HepG2 (cell line): ENCODE measurements around the gene NSUN5. TPM values are rescaled to one million over a fixed set of nuclear protein-coding genes. Genes with fewer than 3 reads are reported as not detected.
A peak's percentile ranks its signal among the peaks of the same experiment; 100 is the strongest.

Experiments used
- ARID2 ChIP-seq: sonication (generic); formaldehyde crosslinking; IDR thresholded peaks from 2 replicates; pipeline ENCODE4 v1.8.1; 2022; ENCODE audit warnings: mild to moderate bottlenecking, missing genetic modification reagents, borderline replicate concordance
- ERF ChIP-seq: IDR thresholded peaks from 2 replicates; pipeline ENCODE4 v1.6.1; 2018; ENCODE audit warnings: missing biosample characterization, missing genetic modification reagents
- FOXK1 ChIP-seq: sonication (generic); formaldehyde crosslinking; IDR thresholded peaks from 2 replicates; pipeline ENCODE4 v1.4.0; 2020; ENCODE audit warnings: low read depth, missing genetic modification reagents, borderline replicate concordance
- FOXP1 ChIP-seq, 2 experiments: fragments of 450-650 bp in 1 of 2; IDR thresholded peaks; 2 replicates each; pipeline ENCODE4 v1.6.1; 2017 to 2018; ENCODE audit warnings: antibody characterized with exemption in 1 of 2
- HES4 ChIP-seq: sonication (generic); formaldehyde crosslinking; IDR thresholded peaks from 2 replicates; pipeline ENCODE4 v1.9.0; 2021; ENCODE audit warnings: mild to moderate bottlenecking, missing genetic modification reagents, borderline replicate concordance
- HMG20A ChIP-seq: IDR thresholded peaks from 2 replicates; pipeline ENCODE4 v1.6.1; 2016; ENCODE audit warnings: borderline replicate concordance
- KLF12 ChIP-seq: sonication (generic); formaldehyde crosslinking; IDR thresholded peaks from 2 replicates; pipeline ENCODE4 v1.4.0; 2020; ENCODE audit warnings: missing genetic modification reagents, borderline replicate concordance
- KMT2B ChIP-seq: IDR thresholded peaks from 2 replicates; pipeline ENCODE4 v1.6.1; 2016; ENCODE audit warnings: missing genetic modification reagents, missing compliant biosample characterization
- MEIS1 ChIP-seq: sonication (generic); formaldehyde crosslinking; IDR thresholded peaks from 2 replicates; pipeline ENCODE4 v1.9.0; 2021; ENCODE audit warnings: mild to moderate bottlenecking, missing genetic modification reagents, moderate library complexity, borderline replicate concordance
- PLRG1 ChIP-seq: fragments of 450-650 bp; conservative IDR thresholded peaks from 2 replicates; pipeline ENCODE4 v1.6.1; 2016
- RBFOX2 ChIP-seq: fragments of 200-400 bp; formaldehyde crosslinking; IDR thresholded peaks from 2 replicates; pipeline ENCODE4 v1.6.1; 2017; ENCODE audit warnings: low read depth, mild to moderate bottlenecking, low read length
- SP1 ChIP-seq, 2 experiments: fragments of 450-650 bp in 1 of 2; sonication (generic) in 1 of 2; formaldehyde crosslinking in 1 of 2; IDR thresholded peaks; 2 replicates each; pipeline versions ENCODE4 v1.4.0 to v1.6.1; 2016 to 2020; ENCODE audit warnings: missing genetic modification reagents in 1 of 2
- SRF ChIP-seq: IDR thresholded peaks from 2 replicates; pipeline ENCODE4 v1.6.1; 2011; ENCODE audit warnings: mild to moderate bottlenecking, low read depth, low read length, moderate library complexity
- THAP8 ChIP-seq: sonication (generic); formaldehyde crosslinking; IDR thresholded peaks from 2 replicates; pipeline ENCODE4 v1.5.1; 2020; ENCODE audit warnings: missing genetic modification reagents, mild to moderate bottlenecking, borderline replicate concordance
- THYN1 ChIP-seq: sonication (generic); formaldehyde crosslinking; IDR thresholded peaks from 2 replicates; pipeline ENCODE4 v1.8.1; 2023; ENCODE audit warnings: low read depth, mild to moderate bottlenecking, moderate library complexity, missing genetic modification reagents, borderline replicate concordance
- TOE1 ChIP-seq: sonication (generic); formaldehyde crosslinking; IDR thresholded peaks from 2 replicates; pipeline ENCODE4 v1.4.0; 2020; ENCODE audit warnings: mild to moderate bottlenecking, missing genetic modification reagents
- TSC22D2 ChIP-seq: sonication (generic); formaldehyde crosslinking; IDR thresholded peaks from 2 replicates; pipeline ENCODE4 v1.5.1; 2020; ENCODE audit warnings: missing genetic modification reagents, mild to moderate bottlenecking, borderline replicate concordance
- ZBTB44 ChIP-seq: sonication (generic); formaldehyde crosslinking; IDR thresholded peaks from 2 replicates; pipeline ENCODE4 v1.4.0; 2020; ENCODE audit warnings: missing genetic modification reagents
- ZNF160 ChIP-seq: sonication (generic); formaldehyde crosslinking; IDR thresholded peaks from 2 replicates; pipeline ENCODE4 v1.8.0; 2022; ENCODE audit warnings: mild to moderate bottlenecking, inconsistent platforms, missing genetic modification reagents
- ZNF274 ChIP-seq: sonication (generic); formaldehyde crosslinking; IDR thresholded peaks from 2 replicates; pipeline ENCODE4 v1.5.1; 2020; ENCODE audit warnings: mild to moderate bottlenecking, missing genetic modification reagents
- ZNF326 ChIP-seq: sonication (generic); formaldehyde crosslinking; IDR thresholded peaks from 2 replicates; pipeline ENCODE4 v1.4.0; 2020; ENCODE audit warnings: missing genetic modification reagents, borderline replicate concordance
- ZNF431 ChIP-seq: sonication (generic); formaldehyde crosslinking; IDR thresholded peaks from 2 replicates; pipeline ENCODE4 v1.9.0; 2022; ENCODE audit warnings: missing genetic modification reagents, low read depth, mild to moderate bottlenecking, borderline replicate concordance
- ZNF501 ChIP-seq: sonication (generic); formaldehyde crosslinking; IDR thresholded peaks from 2 replicates; pipeline ENCODE4 v1.5.1; 2020; ENCODE audit warnings: mild to moderate bottlenecking, moderate library complexity, missing genetic modification reagents
- ZNF709 ChIP-seq: sonication (generic); formaldehyde crosslinking; IDR thresholded peaks from 2 replicates; pipeline ENCODE4 v1.5.0; 2020; ENCODE audit warnings: mild to moderate bottlenecking, missing genetic modification reagents
- ZNF720 ChIP-seq: sonication (generic); formaldehyde crosslinking; IDR thresholded peaks from 2 replicates; pipeline ENCODE4 v1.4.0; 2020; ENCODE audit warnings: missing genetic modification reagents
- ZNF740 ChIP-seq: sonication (generic); formaldehyde crosslinking; IDR thresholded peaks from 2 replicates; pipeline ENCODE4 v1.4.0; 2020; ENCODE audit warnings: missing genetic modification reagents
- polyA plus RNA-seq, 8 experiments: library from polyadenylated mRNA; depleted of rRNA in 3 of 8; stranded (reverse) in 7 of 8; unstranded in 1 of 8; fragments of >200 nt; fragmentation: Illumina TruSeq in 4 of 8; extraction: Trizol in 4 of 8; gene quantifications; 2 replicates each; pipeline versions ENCODE4 v1.2.1 to v1.2.3, GENCODE V29; 2011 to 2016; ENCODE audit warnings: low read depth in 4 of 8, missing spikeins in 1 of 8, mixed read lengths in 1 of 8; ENCODE audit not compliant: insufficient read depth in 1 of 8
- total RNA-seq, 5 experiments: library from RNA; depleted of rRNA; stranded (reverse); fragments of >200 nt; fragmentation: Illumina TruSeq; extraction: Trizol; gene quantifications; 2 replicates each; pipeline ENCODE4 v1.2.3, GENCODE V29; 2016; ENCODE audit warnings: low read depth in 1 of 5
- TF ChIP-seq, protein P1 (sequence below): sonication (generic); formaldehyde crosslinking; IDR thresholded peaks from 2 replicates; pipeline ENCODE4 v1.9.0; 2021; ENCODE audit warnings: missing genetic modification reagents, borderline replicate concordance
- TF ChIP-seq, protein P2 (sequence below): sonication (generic); formaldehyde crosslinking; IDR thresholded peaks from 2 replicates; pipeline ENCODE4 v1.5.0; 2020; ENCODE audit warnings: missing genetic modification reagents, mild to moderate bottlenecking, borderline replicate concordance

The NSUN5 gene
- total and polyA plus RNA-seq, 2 of the 13 experiments (the other 11 are each of a cell fraction or from before 2014, with no cell fraction given) = 19.9 to 35.8 TPM

GRCh38 chr7:73343671-73344380 is 35.2 kb upstream of the NSUN5 start (continued):
- TF ChIP-seq ZBTB44 (CRISPR knock-in tag) (no peak), TOE1 (no peak), SP1 (IDR thresholded peaks at IDR 0.05) (no peak), SP1 (CRISPR knock-in tag; IDR thresholded peaks at IDR 0.05) (no peak), RBFOX2 (no peak), HMG20A (CRISPR knock-in tag) (no peak), SRF (peak; percentile 74), ZNF274 (CRISPR knock-in tag) (no peak), ERF (CRISPR knock-in tag) (no peak), KLF12 (CRISPR knock-in tag) (no peak), ZNF160 (CRISPR knock-in tag) (no peak), ARID2 (no peak), ZNF709 (no peak), ZNF720 (no peak), TSC22D2 (CRISPR knock-in tag) (no peak), KMT2B (CRISPR knock-in tag) (no peak), MEIS1 (CRISPR knock-in tag) (no peak), FOXK1 (no peak), PLRG1 (no peak), FOXP1 (IDR thresholded peaks at IDR 0.05) (no peak), FOXP1 (CRISPR knock-in tag; IDR thresholded peaks at IDR 0.05) (no peak), ZNF326 (no peak), ZNF501 (CRISPR knock-in tag) (0 out of 2 replicates have a peak, but pooled peaks have one; percentile 26), THYN1 (CRISPR knock-in tag) (no peak), THAP8 (CRISPR knock-in tag) (no peak), ZNF740 (no peak), ZNF431 (CRISPR knock-in tag) (no peak), HES4 (CRISPR knock-in tag) (no peak)
- TF ChIP-seq, protein P1, sequence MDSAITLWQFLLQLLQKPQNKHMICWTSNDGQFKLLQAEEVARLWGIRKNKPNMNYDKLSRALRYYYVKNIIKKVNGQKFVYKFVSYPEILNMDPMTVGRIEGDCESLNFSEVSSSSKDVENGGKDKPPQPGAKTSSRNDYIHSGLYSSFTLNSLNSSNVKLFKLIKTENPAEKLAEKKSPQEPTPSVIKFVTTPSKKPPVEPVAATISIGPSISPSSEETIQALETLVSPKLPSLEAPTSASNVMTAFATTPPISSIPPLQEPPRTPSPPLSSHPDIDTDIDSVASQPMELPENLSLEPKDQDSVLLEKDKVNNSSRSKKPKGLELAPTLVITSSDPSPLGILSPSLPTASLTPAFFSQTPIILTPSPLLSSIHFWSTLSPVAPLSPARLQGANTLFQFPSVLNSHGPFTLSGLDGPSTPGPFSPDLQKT (CRISPR knock-in tag) = no peak
- TF ChIP-seq, protein P2, sequence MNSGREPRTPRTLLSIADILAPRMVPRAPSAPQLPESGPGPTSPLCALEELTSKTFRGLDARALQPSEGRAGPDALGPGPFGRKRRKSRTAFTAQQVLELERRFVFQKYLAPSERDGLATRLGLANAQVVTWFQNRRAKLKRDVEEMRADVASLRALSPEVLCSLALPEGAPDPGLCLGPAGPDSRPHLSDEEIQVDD (CRISPR knock-in tag) = no peak
